WTC11 (cell line): ENCODE data around the gene CHD1L. TPM values are rescaled to one million over a fixed set of nuclear protein-coding genes. Genes with fewer than 3 reads are reported as not detected.

Source experiments
- ATAC-seq: fragments of 200-7000 bp; cut with Tn5 transposase; 2 replicates; pipeline ENCODE4 v1.10.0; 2021; ENCODE audit warnings: mild to moderate bottlenecking, moderate library complexity
- CTCF ChIA-PET: fragments of 300-600 bp; sonication (Branson Sonifier 250); formaldehyde crosslinking; loops from one replicate; lab custom pipeline; 2021; ENCODE audit warnings: antibody characterized with exemption; lab: Charles Lee
- POLR2A ChIA-PET: fragments of 350-600 bp; sonication (Branson Sonifier 250); formaldehyde crosslinking; loops from one replicate; lab custom pipeline; 2021; ENCODE audit warnings: antibody characterized with exemption; lab: Charles Lee
- DNase-seq: peaks from one replicate; pipeline ENCODE4 v3.0.0; 2021; ENCODE audit warnings: low spot score
- H3K27ac Mint-ChIP-seq: 2 replicates; pipeline ENCODE4 v1.8.0; 2021; ENCODE audit warnings: mixed read lengths
- H3K27me3 Mint-ChIP-seq: 2 replicates; pipeline ENCODE4 v1.8.0; 2021; ENCODE audit warnings: low read depth, mild to moderate bottlenecking, moderate library complexity, mixed read lengths
- H3K36me3 Mint-ChIP-seq: 2 replicates; pipeline ENCODE4 v1.8.0; 2021; ENCODE audit warnings: mixed read lengths
- H3K4me1 Mint-ChIP-seq: 2 replicates; pipeline ENCODE4 v1.8.0; 2022; ENCODE audit warnings: mixed read lengths
- H3K4me3 Mint-ChIP-seq: 2 replicates; pipeline ENCODE4 v1.8.0; 2021; ENCODE audit warnings: mild to moderate bottlenecking, moderate library complexity, mixed read lengths
- H3K9me3 Mint-ChIP-seq: 2 replicates; pipeline ENCODE4 v1.8.0; 2021; ENCODE audit warnings: mixed read lengths
- FOXK1 ChIP-seq: sonication (generic); formaldehyde crosslinking; IDR thresholded peaks from 2 replicates; pipeline ENCODE4 v1.8.0; 2022; ENCODE audit warnings: mild to moderate bottlenecking, moderate library complexity, missing genetic modification reagents
- GRHL2 ChIP-seq: fragments of 250-450 bp; sonication (Bioruptor Pico); IDR thresholded peaks from 2 replicates; pipeline ENCODE4 v1.8.0; 2022; ENCODE audit warnings: mild to moderate bottlenecking, moderate library complexity; ENCODE audit not compliant: insufficient replicate concordance, severe bottlenecking
- GTF2I ChIP-seq: fragments of 250-450 bp; sonication (Bioruptor Pico); conservative IDR thresholded peaks from 2 replicates; pipeline ENCODE4 v1.4.0; 2021; ENCODE audit warnings: mild to moderate bottlenecking
- IRF2 ChIP-seq: sonication (generic); formaldehyde crosslinking; IDR thresholded peaks from 2 replicates; pipeline ENCODE4 v1.8.0; 2022; ENCODE audit warnings: low read depth, missing genetic modification reagents, borderline replicate concordance
- JAZF1 ChIP-seq: fragments of 250-450 bp; sonication (Bioruptor Pico); IDR thresholded peaks from 2 replicates; pipeline ENCODE4 v1.9.0; 2021; ENCODE audit warnings: moderate library complexity, mild to moderate bottlenecking, inconsistent platforms
- MXD4 ChIP-seq: fragments of 250-450 bp; sonication (Bioruptor Pico); IDR thresholded peaks from 2 replicates; pipeline ENCODE4 v1.8.0; 2021; ENCODE audit warnings: mild to moderate bottlenecking, moderate library complexity, borderline replicate concordance
- NR1H2 ChIP-seq: sonication (generic); formaldehyde crosslinking; IDR thresholded peaks from 2 replicates; pipeline ENCODE4 v1.9.0; 2021; ENCODE audit warnings: mild to moderate bottlenecking, moderate library complexity, missing genetic modification reagents
- NR2C2 ChIP-seq: sonication (generic); formaldehyde crosslinking; IDR thresholded peaks from 2 replicates; pipeline ENCODE4 v1.8.0; 2022; ENCODE audit warnings: mild to moderate bottlenecking, missing genetic modification reagents
- RELA ChIP-seq: sonication (generic); formaldehyde crosslinking; IDR thresholded peaks from 2 replicates; pipeline ENCODE4 v1.8.1; 2022; ENCODE audit warnings: missing genetic modification reagents, mild to moderate bottlenecking, borderline replicate concordance
- SP1 ChIP-seq: sonication (generic); formaldehyde crosslinking; conservative IDR thresholded peaks from 2 replicates; pipeline ENCODE4 v1.8.1; 2022; ENCODE audit warnings: missing genetic modification reagents
- TCF7 ChIP-seq: sonication (generic); formaldehyde crosslinking; IDR thresholded peaks from 2 replicates; pipeline ENCODE4 v1.8.0; 2022; ENCODE audit warnings: mild to moderate bottlenecking, low read depth, missing genetic modification reagents, moderate library complexity
- TEAD4 ChIP-seq: sonication (generic); formaldehyde crosslinking; IDR thresholded peaks from 2 replicates; pipeline ENCODE4 v1.8.0; 2022; ENCODE audit warnings: mild to moderate bottlenecking, missing genetic modification reagents
- ZBTB21 ChIP-seq: sonication (generic); formaldehyde crosslinking; IDR thresholded peaks from 2 replicates; pipeline ENCODE4 v1.8.1; 2023; ENCODE audit warnings: mild to moderate bottlenecking, missing genetic modification reagents, borderline replicate concordance
- total RNA-seq: library from RNA; stranded (reverse); gene quantifications from 3 replicates; pipeline ENCODE4 v1.2.3, GENCODE V29; 2021
- TF ChIP-seq, protein P1 (sequence below): sonication (generic); formaldehyde crosslinking; IDR thresholded peaks from 2 replicates; pipeline ENCODE4 v1.8.1; 2023; ENCODE audit warnings: mild to moderate bottlenecking, missing genetic modification reagents, borderline replicate concordance
- TF ChIP-seq, protein P2 (sequence below): sonication (generic); formaldehyde crosslinking; IDR thresholded peaks from 2 replicates; pipeline ENCODE4 v1.8.0; 2023; ENCODE audit warnings: missing genetic modification reagents
- TF ChIP-seq, protein P3 (sequence below): sonication (generic); formaldehyde crosslinking; IDR thresholded peaks from 2 replicates; pipeline ENCODE4 v1.8.1; 2022; ENCODE audit warnings: low read depth, mild to moderate bottlenecking, moderate library complexity, missing genetic modification reagents, borderline replicate concordance
- TF ChIP-seq, protein P4 (sequence below): sonication (generic); formaldehyde crosslinking; IDR thresholded peaks from 2 replicates; pipeline ENCODE4 v1.8.1; 2023; ENCODE audit warnings: mild to moderate bottlenecking, moderate library complexity, missing genetic modification reagents
- TF ChIP-seq, protein P5 (sequence below): sonication (generic); formaldehyde crosslinking; IDR thresholded peaks from 2 replicates; pipeline ENCODE4 v1.8.0; 2022; ENCODE audit warnings: mild to moderate bottlenecking, missing genetic modification reagents
- TF ChIP-seq, protein P6 (sequence below): fragments of 250-450 bp; sonication (Bioruptor Pico); IDR thresholded peaks from 2 replicates; pipeline ENCODE4 v1.9.0; 2021; ENCODE audit warnings: moderate library complexity, mild to moderate bottlenecking, inconsistent platforms, borderline replicate concordance

CHD1L gene
- total RNA-seq, 1 experiment from 2014 or later: 68.7 TPM

DNA sequence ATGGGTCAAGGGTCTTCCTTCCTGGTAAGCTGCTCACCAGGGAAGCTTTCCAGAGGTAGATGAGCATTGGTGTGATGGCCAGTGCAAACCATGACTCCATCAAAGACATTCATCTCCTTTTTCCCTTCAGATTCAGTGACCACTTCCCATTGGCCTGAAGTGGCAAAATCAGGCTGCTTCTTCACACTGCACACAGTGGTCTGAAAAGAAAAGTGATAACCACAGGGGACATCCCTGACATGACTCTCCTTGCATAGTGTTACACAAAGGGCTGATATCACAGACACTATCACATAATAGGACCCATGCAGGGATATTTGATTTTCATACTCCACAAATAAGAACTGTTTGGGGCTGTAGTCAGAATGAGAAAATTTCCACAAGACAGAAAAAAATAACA is 29.2 kb upstream of the CHD1L start (continued):
- TF ChIP-seq, protein P1, sequence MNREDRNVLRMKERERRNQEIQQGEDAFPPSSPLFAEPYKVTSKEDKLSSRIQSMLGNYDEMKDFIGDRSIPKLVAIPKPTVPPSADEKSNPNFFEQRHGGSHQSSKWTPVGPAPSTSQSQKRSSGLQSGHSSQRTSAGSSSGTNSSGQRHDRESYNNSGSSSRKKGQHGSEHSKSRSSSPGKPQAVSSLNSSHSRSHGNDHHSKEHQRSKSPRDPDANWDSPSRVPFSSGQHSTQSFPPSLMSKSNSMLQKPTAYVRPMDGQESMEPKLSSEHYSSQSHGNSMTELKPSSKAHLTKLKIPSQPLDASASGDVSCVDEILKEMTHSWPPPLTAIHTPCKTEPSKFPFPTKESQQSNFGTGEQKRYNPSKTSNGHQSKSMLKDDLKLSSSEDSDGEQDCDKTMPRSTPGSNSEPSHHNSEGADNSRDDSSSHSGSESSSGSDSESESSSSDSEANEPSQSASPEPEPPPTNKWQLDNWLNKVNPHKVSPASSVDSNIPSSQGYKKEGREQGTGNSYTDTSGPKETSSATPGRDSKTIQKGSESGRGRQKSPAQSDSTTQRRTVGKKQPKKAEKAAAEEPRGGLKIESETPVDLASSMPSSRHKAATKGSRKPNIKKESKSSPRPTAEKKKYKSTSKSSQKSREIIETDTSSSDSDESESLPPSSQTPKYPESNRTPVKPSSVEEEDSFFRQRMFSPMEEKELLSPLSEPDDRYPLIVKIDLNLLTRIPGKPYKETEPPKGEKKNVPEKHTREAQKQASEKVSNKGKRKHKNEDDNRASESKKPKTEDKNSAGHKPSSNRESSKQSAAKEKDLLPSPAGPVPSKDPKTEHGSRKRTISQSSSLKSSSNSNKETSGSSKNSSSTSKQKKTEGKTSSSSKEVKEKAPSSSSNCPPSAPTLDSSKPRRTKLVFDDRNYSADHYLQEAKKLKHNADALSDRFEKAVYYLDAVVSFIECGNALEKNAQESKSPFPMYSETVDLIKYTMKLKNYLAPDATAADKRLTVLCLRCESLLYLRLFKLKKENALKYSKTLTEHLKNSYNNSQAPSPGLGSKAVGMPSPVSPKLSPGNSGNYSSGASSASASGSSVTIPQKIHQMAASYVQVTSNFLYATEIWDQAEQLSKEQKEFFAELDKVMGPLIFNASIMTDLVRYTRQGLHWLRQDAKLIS: no peak
- TF ChIP-seq, protein P2, sequence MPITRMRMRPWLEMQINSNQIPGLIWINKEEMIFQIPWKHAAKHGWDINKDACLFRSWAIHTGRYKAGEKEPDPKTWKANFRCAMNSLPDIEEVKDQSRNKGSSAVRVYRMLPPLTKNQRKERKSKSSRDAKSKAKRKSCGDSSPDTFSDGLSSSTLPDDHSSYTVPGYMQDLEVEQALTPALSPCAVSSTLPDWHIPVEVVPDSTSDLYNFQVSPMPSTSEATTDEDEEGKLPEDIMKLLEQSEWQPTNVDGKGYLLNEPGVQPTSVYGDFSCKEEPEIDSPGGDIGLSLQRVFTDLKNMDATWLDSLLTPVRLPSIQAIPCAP (CRISPR knock-in tag): no peak
- TF ChIP-seq ZBTB21 (CRISPR knock-in tag): no peak
- TF ChIP-seq, protein P3, sequence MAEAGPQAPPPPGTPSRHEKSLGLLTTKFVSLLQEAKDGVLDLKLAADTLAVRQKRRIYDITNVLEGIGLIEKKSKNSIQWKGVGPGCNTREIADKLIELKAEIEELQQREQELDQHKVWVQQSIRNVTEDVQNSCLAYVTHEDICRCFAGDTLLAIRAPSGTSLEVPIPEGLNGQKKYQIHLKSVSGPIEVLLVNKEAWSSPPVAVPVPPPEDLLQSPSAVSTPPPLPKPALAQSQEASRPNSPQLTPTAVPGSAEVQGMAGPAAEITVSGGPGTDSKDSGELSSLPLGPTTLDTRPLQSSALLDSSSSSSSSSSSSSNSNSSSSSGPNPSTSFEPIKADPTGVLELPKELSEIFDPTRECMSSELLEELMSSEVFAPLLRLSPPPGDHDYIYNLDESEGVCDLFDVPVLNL (CRISPR knock-in tag): no peak
- TF ChIP-seq, protein P4, sequence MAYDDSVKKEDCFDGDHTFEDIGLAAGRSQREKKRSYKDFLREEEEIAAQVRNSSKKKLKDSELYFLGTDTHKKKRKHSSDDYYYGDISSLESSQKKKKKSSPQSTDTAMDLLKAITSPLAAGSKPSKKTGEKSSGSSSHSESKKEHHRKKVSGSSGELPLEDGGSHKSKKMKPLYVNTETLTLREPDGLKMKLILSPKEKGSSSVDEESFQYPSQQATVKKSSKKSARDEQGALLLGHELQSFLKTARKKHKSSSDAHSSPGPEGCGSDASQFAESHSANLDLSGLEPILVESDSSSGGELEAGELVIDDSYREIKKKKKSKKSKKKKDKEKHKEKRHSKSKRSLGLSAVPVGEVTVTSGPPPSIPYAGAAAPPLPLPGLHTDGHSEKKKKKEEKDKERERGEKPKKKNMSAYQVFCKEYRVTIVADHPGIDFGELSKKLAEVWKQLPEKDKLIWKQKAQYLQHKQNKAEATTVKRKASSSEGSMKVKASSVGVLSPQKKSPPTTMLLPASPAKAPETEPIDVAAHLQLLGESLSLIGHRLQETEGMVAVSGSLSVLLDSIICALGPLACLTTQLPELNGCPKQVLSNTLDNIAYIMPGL (CRISPR knock-in tag): no peak
- no peak for TF ChIP-seq RELA (CRISPR knock-in tag)
- TF ChIP-seq NR1H2 (CRISPR knock-in tag): no peak
- TF ChIP-seq IRF2 (CRISPR knock-in tag): no peak
- no peak for TF ChIP-seq GTF2I (CRISPR knock-in tag)
- TF ChIP-seq, all 79 proteins: peak for 0

DNA sequence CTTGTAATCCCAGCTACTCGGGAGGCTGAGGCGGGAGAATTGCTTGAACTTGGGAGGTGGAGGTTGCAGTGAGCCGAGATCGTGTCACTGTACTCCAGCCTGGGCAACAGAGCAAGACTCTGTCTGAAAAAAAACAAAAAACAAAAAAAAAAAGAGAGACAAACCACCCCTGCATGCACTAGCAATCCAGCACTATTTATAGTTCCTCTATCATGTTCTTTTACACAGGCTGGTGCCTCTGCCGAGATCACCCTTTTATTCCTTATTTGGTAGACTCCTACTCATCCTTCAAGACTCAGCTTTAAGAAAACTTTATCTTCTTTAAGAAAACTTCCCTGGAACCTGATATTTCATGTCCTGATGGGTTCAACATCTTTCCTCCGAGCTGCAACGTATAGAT is 28.2 kb upstream of the CHD1L start:
- no peaks in the 10 kb centered on the region for H3K9me3 Mint-ChIP-seq
- no peaks in the 10 kb centered on the region for H3K36me3 Mint-ChIP-seq
- DNase-seq: no peak
- H3K4me1 Mint-ChIP-seq: peaks cover 3% of the 10 kb centered on the region
- no peaks in the 10 kb centered on the region for H3K27me3 Mint-ChIP-seq
- H3K4me3 Mint-ChIP-seq: no peak overlapping the region
- H3K27ac Mint-ChIP-seq: no peak overlapping the region
- CTCF ChIA-PET: no interaction called here
- POLR2A ChIA-PET: no interaction called here
- no peak for TF ChIP-seq NR2C2 (CRISPR knock-in tag)
- ATAC-seq: no peak

DNA sequence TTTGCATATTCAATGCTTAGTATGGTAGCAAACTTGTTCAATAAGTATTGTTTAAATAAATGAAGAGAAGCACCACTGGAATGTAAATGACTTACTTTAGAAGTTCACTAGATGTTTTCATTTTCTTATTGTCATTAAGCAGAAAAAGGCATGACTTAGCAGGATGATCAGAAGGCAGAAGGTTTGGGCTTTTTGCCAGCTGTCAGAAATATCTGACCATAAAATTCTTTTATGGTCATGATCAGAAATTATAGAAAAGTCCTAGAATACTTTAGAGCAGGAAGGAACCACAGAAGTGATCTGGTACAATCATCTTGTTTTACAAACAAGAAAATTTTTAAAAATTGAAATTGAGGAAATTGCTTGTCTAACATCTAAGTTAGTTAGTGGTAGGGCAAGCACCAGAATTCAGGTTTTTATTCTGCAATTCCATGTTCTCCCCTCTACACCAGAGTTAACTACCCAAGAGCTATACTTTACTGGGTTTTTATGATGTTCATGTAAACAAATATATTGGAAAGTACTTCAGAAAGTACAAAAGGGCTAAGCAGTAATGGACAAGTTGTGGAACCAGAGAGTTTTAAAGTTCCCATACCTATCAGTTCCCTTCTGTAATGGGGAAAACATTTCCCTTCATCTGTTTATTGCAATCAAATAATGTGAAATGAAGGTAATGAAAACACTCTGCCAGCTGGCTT is 27.5 kb upstream of the CHD1L start:
- Mint-ChIP-seq H3K27me3 (no peaks in the 10 kb centered on the region), H3K27ac (no peak overlapping the region), H3K4me3 (no peak overlapping the region), H3K4me1 (peaks cover 3% of the 10 kb centered on the region), H3K36me3 (no peaks in the 10 kb centered on the region), H3K9me3 (no peaks in the 10 kb centered on the region)
- CTCF ChIA-PET: no interaction called here
- DNase-seq: no peak
- POLR2A ChIA-PET: no interaction called here
- no peak for ATAC-seq
- TF ChIP-seq JAZF1 (CRISPR knock-in tag) (no peak), TEAD4 (no peak), SP1 (CRISPR knock-in tag) (no peak), TCF7 (CRISPR knock-in tag) (no peak), MXD4 (CRISPR knock-in tag) (no peak), GRHL2 (CRISPR knock-in tag) (no peak), FOXK1 (CRISPR knock-in tag) (no peak)
- TF ChIP-seq, protein P4 (CRISPR knock-in tag): no peak
- TF ChIP-seq, protein P5, sequence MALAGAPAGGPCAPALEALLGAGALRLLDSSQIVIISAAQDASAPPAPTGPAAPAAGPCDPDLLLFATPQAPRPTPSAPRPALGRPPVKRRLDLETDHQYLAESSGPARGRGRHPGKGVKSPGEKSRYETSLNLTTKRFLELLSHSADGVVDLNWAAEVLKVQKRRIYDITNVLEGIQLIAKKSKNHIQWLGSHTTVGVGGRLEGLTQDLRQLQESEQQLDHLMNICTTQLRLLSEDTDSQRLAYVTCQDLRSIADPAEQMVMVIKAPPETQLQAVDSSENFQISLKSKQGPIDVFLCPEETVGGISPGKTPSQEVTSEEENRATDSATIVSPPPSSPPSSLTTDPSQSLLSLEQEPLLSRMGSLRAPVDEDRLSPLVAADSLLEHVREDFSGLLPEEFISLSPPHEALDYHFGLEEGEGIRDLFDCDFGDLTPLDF (CRISPR knock-in tag): no peak
- TF ChIP-seq, protein P6, sequence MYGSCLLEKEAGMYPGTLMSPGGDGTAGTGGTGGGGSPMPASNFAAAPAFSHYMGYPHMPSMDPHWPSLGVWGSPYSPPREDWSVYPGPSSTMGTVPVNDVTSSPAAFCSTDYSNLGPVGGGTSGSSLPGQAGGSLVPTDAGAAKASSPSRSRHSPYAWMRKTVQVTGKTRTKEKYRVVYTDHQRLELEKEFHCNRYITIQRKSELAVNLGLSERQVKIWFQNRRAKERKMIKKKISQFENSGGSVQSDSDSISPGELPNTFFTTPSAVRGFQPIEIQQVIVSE (CRISPR knock-in tag): no peak
